ENCODE data around the gene CACNA1B. TPM values are rescaled to one million over a fixed set of nuclear protein-coding genes. Genes with fewer than 3 reads are reported as not detected.

CACNA1B gene
- polyA plus RNA-seq, 1 of the 3 experiments (the other 2 are of a cell fraction): 0.03 TPM

DNA sequence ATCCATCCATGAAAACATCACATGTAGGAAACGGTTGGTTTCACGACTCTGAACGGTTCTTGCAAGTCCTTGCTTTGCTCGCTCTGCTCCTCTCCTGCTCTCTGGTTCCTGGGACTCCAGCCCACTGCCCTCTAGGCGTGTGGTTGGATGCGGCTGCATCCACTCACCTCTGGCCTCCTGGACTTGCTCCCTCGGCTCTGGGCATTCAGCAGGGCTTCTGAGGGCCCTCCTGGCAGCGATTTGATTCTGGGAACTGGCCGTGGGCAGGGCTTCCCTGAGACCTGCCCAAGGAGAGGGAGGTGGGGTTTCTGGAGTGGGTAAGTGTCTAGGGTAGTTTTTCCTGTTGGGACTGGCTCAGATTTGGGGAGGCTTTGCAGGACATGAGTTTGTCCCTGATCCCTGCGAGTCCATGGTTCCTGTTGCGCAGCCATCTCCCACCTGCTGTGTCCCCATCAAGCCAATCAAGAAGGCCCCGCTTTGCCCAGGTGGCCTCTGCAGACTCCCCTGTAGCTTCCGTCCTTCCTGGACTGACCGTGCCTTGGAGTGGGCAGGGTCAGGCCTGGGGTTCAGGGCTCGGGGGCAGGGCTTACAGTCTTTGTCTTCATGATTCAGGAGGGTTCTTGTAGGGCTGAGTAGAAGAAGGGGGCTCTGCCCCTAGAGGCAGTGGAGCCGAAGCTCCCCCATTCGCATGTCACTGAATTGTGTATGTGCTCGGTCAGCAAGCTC lies 192.3 kb downstream of the CACNA1B start:
- Histone ChIP-seq H3K4me1 (ENCODE audit: control insufficient read depth in 1 of 2, insufficient read depth in 2 of 2, low read depth in 1 of 2, low read length in 1 of 2) (peaks cover 0 to 18% of the 10 kb centered on the region in 2 experiments; a peak in 2 of 4 replicates), H3K9ac (no peak overlapping the region), H4K20me1 (ENCODE audit: insufficient read depth) (no peaks in the 10 kb centered on the region), H3K36me3 (replicated peaks in 1 of 2; ENCODE audit: control insufficient read depth in 1 of 2, insufficient read depth in 2 of 2, low read length in 1 of 2) (no peaks in the 10 kb centered on the region), H3K27ac (ENCODE audit: low read depth in 2 of 2, low read length in 1 of 2) (no peak overlapping the region; a peak in 1 of 4 replicates), H3K27me3 (ENCODE audit: insufficient read depth) (no peaks in the 10 kb centered on the region), H3K9me2 (no peaks in the 10 kb centered on the region), H3F3A (replicated peaks; ENCODE audit: insufficient read depth) (no peaks in the 10 kb centered on the region), H3K9me3 (no peaks in the 10 kb centered on the region), H3K4me3 (ENCODE audit: low read depth in 2 of 2, low read length in 1 of 2) (no peak overlapping the region), H3K79me2 (ENCODE audit: insufficient read depth) (no peaks in the 10 kb centered on the region), H2AFZ (ENCODE audit: low read depth) (no peak overlapping the region), H3K4me2 (no peak overlapping the region)
- TF ChIP-seq, protein P1, sequence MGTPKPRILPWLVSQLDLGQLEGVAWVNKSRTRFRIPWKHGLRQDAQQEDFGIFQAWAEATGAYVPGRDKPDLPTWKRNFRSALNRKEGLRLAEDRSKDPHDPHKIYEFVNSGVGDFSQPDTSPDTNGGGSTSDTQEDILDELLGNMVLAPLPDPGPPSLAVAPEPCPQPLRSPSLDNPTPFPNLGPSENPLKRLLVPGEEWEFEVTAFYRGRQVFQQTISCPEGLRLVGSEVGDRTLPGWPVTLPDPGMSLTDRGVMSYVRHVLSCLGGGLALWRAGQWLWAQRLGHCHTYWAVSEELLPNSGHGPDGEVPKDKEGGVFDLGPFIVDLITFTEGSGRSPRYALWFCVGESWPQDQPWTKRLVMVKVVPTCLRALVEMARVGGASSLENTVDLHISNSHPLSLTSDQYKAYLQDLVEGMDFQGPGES (IDR thresholded peaks at IDR 0.05; ENCODE audit: low read depth, low read length): no peak
- TF ChIP-seq, protein P2, sequence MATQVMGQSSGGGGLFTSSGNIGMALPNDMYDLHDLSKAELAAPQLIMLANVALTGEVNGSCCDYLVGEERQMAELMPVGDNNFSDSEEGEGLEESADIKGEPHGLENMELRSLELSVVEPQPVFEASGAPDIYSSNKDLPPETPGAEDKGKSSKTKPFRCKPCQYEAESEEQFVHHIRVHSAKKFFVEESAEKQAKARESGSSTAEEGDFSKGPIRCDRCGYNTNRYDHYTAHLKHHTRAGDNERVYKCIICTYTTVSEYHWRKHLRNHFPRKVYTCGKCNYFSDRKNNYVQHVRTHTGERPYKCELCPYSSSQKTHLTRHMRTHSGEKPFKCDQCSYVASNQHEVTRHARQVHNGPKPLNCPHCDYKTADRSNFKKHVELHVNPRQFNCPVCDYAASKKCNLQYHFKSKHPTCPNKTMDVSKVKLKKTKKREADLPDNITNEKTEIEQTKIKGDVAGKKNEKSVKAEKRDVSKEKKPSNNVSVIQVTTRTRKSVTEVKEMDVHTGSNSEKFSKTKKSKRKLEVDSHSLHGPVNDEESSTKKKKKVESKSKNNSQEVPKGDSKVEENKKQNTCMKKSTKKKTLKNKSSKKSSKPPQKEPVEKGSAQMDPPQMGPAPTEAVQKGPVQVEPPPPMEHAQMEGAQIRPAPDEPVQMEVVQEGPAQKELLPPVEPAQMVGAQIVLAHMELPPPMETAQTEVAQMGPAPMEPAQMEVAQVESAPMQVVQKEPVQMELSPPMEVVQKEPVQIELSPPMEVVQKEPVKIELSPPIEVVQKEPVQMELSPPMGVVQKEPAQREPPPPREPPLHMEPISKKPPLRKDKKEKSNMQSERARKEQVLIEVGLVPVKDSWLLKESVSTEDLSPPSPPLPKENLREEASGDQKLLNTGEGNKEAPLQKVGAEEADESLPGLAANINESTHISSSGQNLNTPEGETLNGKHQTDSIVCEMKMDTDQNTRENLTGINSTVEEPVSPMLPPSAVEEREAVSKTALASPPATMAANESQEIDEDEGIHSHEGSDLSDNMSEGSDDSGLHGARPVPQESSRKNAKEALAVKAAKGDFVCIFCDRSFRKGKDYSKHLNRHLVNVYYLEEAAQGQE (IDR thresholded peaks at IDR 0.05; ENCODE audit: low read depth, low read length): no peak
- TF ChIP-seq ELF1 (IDR thresholded peaks at IDR 0.05) (no peak), EP300 (IDR thresholded peaks at IDR 0.05; ENCODE audit: borderline replicate concordance in 1 of 2, low read depth in 1 of 2, low read length in 1 of 2) (no peak)
- TF ChIP-seq, protein P3, sequence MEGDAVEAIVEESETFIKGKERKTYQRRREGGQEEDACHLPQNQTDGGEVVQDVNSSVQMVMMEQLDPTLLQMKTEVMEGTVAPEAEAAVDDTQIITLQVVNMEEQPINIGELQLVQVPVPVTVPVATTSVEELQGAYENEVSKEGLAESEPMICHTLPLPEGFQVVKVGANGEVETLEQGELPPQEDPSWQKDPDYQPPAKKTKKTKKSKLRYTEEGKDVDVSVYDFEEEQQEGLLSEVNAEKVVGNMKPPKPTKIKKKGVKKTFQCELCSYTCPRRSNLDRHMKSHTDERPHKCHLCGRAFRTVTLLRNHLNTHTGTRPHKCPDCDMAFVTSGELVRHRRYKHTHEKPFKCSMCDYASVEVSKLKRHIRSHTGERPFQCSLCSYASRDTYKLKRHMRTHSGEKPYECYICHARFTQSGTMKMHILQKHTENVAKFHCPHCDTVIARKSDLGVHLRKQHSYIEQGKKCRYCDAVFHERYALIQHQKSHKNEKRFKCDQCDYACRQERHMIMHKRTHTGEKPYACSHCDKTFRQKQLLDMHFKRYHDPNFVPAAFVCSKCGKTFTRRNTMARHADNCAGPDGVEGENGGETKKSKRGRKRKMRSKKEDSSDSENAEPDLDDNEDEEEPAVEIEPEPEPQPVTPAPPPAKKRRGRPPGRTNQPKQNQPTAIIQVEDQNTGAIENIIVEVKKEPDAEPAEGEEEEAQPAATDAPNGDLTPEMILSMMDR (IDR thresholded peaks at IDR 0.05): no peak
- WGBS (ENCODE audit: low lambda C conversion rate): 37% methylated on average over 7 of the region's 18 CpGs
- peak; percentile 27 for DNase-seq
- ChIA-PET POLR2A (no interaction called here), CTCF (no interaction called here)

DNA sequence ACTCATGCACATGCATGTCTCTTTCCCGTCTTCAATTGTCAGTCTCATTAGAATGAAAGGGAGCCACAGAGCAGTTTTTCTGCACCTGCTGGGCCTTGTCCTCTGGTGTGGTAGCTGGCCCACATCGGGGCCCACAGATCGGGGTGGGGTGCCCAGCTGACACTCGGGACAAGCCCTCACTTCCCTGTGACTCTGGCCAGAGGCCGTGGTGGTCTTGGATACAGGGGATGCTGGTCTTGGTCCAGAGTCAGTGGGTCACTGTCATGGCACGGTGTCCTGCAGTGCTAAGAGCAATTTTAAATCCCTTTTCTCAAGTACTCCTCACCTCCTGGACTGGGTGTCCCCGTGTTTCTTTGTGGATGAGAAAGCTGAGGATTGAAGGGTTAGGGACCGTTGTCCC lies 193.2 kb downstream of the CACNA1B start:
- ChIA-PET POLR2A (no interaction called here), CTCF (no interaction called here)
- H3K36me3 ChIP-seq (replicated peaks in 1 of 2; ENCODE audit: control insufficient read depth in 1 of 2, insufficient read depth in 2 of 2, low read length in 1 of 2): no peaks in the 10 kb centered on the region
- H3K4me2 ChIP-seq: no peak overlapping the region
- no peak overlapping the region for H2AFZ ChIP-seq (ENCODE audit: low read depth)
- H3K9me2 ChIP-seq: no peaks in the 10 kb centered on the region
- H4K20me1 ChIP-seq (ENCODE audit: insufficient read depth): no peaks in the 10 kb centered on the region
- H3K79me2 ChIP-seq (ENCODE audit: insufficient read depth): no peaks in the 10 kb centered on the region
- H3K27ac ChIP-seq (ENCODE audit: low read depth in 2 of 2, low read length in 1 of 2): no peak overlapping the region
- no peaks in the 10 kb centered on the region for H3F3A ChIP-seq (replicated peaks; ENCODE audit: insufficient read depth)
- H3K9me3 ChIP-seq: no peaks in the 10 kb centered on the region
- H3K4me3 ChIP-seq (ENCODE audit: low read depth in 2 of 2, low read length in 1 of 2): no peak overlapping the region
- H3K27me3 ChIP-seq (ENCODE audit: insufficient read depth): no peaks in the 10 kb centered on the region
- WGBS (ENCODE audit: low lambda C conversion rate): 31% methylated on average over 7 of the region's 8 CpGs
- H3K4me1 ChIP-seq (ENCODE audit: control insufficient read depth in 1 of 2, insufficient read depth in 2 of 2, low read depth in 1 of 2, low read length in 1 of 2): peaks cover 0 to 18% of the 10 kb centered on the region in 2 experiments; a peak in 2 of 4 replicates
- DNase-seq: peak; percentile 15
- H3K9ac ChIP-seq: no peak overlapping the region
- TF ChIP-seq, protein P4, sequence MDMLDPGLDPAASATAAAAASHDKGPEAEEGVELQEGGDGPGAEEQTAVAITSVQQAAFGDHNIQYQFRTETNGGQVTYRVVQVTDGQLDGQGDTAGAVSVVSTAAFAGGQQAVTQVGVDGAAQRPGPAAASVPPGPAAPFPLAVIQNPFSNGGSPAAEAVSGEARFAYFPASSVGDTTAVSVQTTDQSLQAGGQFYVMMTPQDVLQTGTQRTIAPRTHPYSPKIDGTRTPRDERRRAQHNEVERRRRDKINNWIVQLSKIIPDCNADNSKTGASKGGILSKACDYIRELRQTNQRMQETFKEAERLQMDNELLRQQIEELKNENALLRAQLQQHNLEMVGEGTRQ (IDR thresholded peaks at IDR 0.05; ENCODE audit: borderline replicate concordance, low read depth, low read length): no peak
- TF ChIP-seq MXI1 (IDR thresholded peaks at IDR 0.05; ENCODE audit: low read depth, low read length): no peak
- no peak for TF ChIP-seq SIN3A (IDR thresholded peaks at IDR 0.05; ENCODE audit: borderline replicate concordance, low read depth, low read length)
- TF ChIP-seq JUND (IDR thresholded peaks at IDR 0.05): no peak
- TF ChIP-seq SMC3 (IDR thresholded peaks at IDR 0.05; ENCODE audit: low read depth, low read length): no peak
- no peak for TF ChIP-seq RXRA (IDR thresholded peaks at IDR 0.05; ENCODE audit: borderline replicate concordance, low read depth)
- no peak for TF ChIP-seq RFX5 (IDR thresholded peaks at IDR 0.05; ENCODE audit: low read length)
- no peak for TF ChIP-seq FOXM1 (IDR thresholded peaks at IDR 0.05; ENCODE audit: low read depth)
- TF ChIP-seq, protein P3 (IDR thresholded peaks at IDR 0.05): no peak
- no peak for TF ChIP-seq MEF2A (IDR thresholded peaks at IDR 0.05; ENCODE audit: borderline replicate concordance, low read depth)
- TF ChIP-seq EP300 (IDR thresholded peaks at IDR 0.05; ENCODE audit: borderline replicate concordance in 1 of 2, low read depth in 1 of 2, low read length in 1 of 2): no peak
- TF ChIP-seq, protein P1 (IDR thresholded peaks at IDR 0.05; ENCODE audit: low read depth, low read length): no peak
- no peak for TF ChIP-seq ELF1 (IDR thresholded peaks at IDR 0.05)

All from SK-N-SH (cell line).